Ascending aorta (tissue), 2 donors: ENCODE data around the gene TARS3. TPM values are rescaled to one million over a fixed set of nuclear protein-coding genes. Genes with fewer than 3 reads are reported as not detected.
A peak's percentile ranks its signal among the peaks of the same experiment; 100 is the strongest.

ENCODE experiments used
- DNase-seq, 2 donors: peaks; one replicate each; pipeline ENCODE4 v3.0.0-alpha.2; 2019; ENCODE audit warnings: low spot score in 2 of 2
- H3K27ac ChIP-seq, 2 donors: fragments of 200-600 bp; sonication (generic); one replicate each; pipeline ENCODE4 v1.5.1; 2016 to 2017; ENCODE audit warnings: mild to moderate bottlenecking in 1 of 2
- H3K27me3 ChIP-seq: fragments of 200-600 bp; sonication (generic); one replicate; pipeline ENCODE4 v1.5.1; 2017
- H3K36me3 ChIP-seq, 2 donors: fragments of 200-600 bp; sonication (generic); one replicate each; pipeline ENCODE4 v1.5.1; 2016
- H3K4me1 ChIP-seq, 2 donors: fragments of 200-600 bp; sonication (generic); one replicate each; pipeline ENCODE4 v1.5.1; 2016 to 2017; ENCODE audit warnings: mild to moderate bottlenecking in 1 of 2
- H3K4me3 ChIP-seq, 2 donors: fragments of 200-600 bp; sonication (generic); one replicate each; pipeline ENCODE4 v1.5.1; 2016 to 2017; ENCODE audit warnings: mild to moderate bottlenecking in 1 of 2
- H3K9me3 ChIP-seq, 2 donors: fragments of 200-600 bp; sonication (generic); one replicate each; pipeline ENCODE4 v1.5.1; 2016
- CTCF ChIP-seq, 3 experiments: fragments of 200-600 bp in 2 of 3; fragments of 450-650 bp in 1 of 3; sonication (generic) in 2 of 3; IDR thresholded peaks; one replicate each; pipeline ENCODE4 v1.5.1; 2016 to 2019; ENCODE audit warnings: antibody characterized with exemption in 3 of 3, mild to moderate bottlenecking in 1 of 3, moderate library complexity in 1 of 3
- intact Hi-C: fragments of 100-400 bp; cut with DNase I; formaldehyde crosslinking; loops from one replicate; pipeline ENCODE4 v1.15.1; 2023
- total RNA-seq: library from RNA; depleted of rRNA; stranded (reverse); fragments of >200 nt; gene quantifications from one replicate; pipeline ENCODE4 v1.1.0, GENCODE V29; 2016

The TARS3 gene
- total RNA-seq, 1 donor from 2014 or later, result 39.5 TPM

DNA sequence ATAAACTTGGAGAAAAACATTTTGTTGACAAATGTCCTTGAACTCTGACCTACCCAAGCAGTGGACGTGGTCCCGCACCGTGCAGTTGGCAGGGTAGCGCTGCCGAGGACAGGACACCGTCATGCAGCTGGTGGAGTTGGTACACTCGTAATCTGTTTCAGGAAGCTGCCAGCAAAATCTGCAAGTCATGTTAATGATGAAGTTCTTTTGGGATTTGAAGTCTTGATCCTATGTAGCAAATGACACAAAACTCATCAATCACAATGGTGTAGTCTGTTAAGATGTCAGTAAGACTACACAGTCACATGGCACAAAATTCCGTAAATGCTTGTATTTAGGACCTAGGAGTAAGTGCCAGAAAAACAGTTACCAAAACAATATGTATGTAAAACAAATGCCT lies 77.6 kb downstream of the TARS3 start:
- DNase-seq, result no peak
- peaks cover 0 to 21% of the 10 kb centered on the region in 2 donors for H3K4me1 ChIP-seq
- no peaks in the 10 kb centered on the region for H3K27me3 ChIP-seq
- no peak overlapping the region for H3K4me3 ChIP-seq
- intact Hi-C loops, result loop anchor here (10.0 kb wide), 1 partner anchor 742 kb away; no protein-coding TSS in a partner anchor
- H3K9me3 ChIP-seq, result no peaks in the 10 kb centered on the region
- no peak overlapping the region for H3K27ac ChIP-seq
- no peak for TF ChIP-seq CTCF (IDR thresholded peaks at IDR 0.05)
- H3K36me3 ChIP-seq, result peaks cover 31 to 76% of the 10 kb centered on the region in 2 donors

DNA sequence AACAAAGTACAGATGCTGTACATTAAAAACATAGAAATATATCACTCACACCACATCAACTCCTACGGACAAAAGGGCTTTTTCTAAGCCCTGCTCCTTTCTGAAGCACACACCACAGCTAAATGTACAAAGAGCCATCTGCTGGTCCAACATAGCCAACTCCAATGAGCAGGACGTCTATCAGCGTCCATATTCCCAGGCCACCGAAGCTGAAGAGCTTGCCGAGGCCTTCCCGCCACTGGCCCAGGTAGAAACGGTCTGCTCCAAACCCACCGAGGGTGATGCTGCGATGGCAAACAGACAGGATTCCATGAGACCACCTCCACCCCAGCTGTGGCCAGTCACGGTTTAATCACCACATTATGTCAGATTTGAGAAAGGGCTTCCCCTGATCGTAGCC lies 81.9 kb downstream of the TARS3 start:
- H3K27ac ChIP-seq, result peak overlapping the region; percentile 20 to 30

GRCh38 chr15:101641894-101642293 lies 82.4 kb downstream of the TARS3 start:
- intact Hi-C loops, result loop anchor here (5.0 to 10.0 kb wide), 2 partner anchors 340 to 737 kb away; no protein-coding TSS in a partner anchor
- DNase-seq, result no peak
- no peaks in the 10 kb centered on the region for H3K9me3 ChIP-seq
- no peak overlapping the region for H3K4me3 ChIP-seq
- no peak for TF ChIP-seq CTCF (IDR thresholded peaks at IDR 0.05)
- no peaks in the 10 kb centered on the region for H3K4me1 ChIP-seq
- H3K36me3 ChIP-seq, result peaks cover 40 to 74% of the 10 kb centered on the region in 2 donors
- H3K27me3 ChIP-seq, result no peaks in the 10 kb centered on the region
- peak overlapping the region in 1 of 2 donors; percentile 20 for H3K27ac ChIP-seq

More for the DNA sequence above, 81.9 kb downstream of the TARS3 start:
- Histone ChIP-seq H3K27me3 (no peaks in the 10 kb centered on the region), H3K36me3 (peaks cover 40 to 79% of the 10 kb centered on the region in 2 donors), H3K4me1 (no peaks in the 10 kb centered on the region), H3K4me3 (no peak overlapping the region), H3K9me3 (no peaks in the 10 kb centered on the region)
- intact Hi-C loops, result loop anchor here (5.0 to 10.0 kb wide), 2 partner anchors 340 to 738 kb away; no protein-coding TSS in a partner anchor
- DNase-seq, result no peak
- TF ChIP-seq CTCF (IDR thresholded peaks at IDR 0.05), result no peak

DNA sequence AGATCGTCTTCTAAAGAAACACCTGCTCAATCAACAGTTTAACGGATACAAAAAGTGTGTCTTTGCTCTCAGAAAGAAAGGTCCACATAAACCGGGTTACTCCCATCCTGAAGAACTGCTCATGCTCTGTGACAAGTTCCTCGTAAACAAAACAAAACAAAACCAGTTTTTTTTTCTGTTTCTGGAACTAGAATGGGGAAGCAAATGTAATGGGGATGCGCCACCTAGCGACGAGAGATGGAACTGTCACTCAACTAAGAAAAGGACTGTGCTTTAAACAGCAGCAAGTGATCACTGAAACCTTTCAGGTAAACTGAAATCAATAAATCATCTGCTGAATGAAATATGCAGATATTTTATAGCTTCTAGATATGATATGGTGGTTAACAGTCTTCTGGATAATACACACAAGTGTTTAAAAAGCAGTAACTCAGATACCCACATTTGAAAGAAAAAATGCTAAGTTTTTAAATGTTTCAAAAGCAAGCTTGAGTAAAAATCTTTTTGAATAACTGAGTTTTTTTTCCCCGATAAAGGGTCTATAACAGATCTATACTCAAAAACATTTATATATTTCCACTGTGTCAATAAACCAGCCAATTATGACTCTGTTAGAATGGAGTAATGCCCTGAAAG lies 83.0 kb downstream of the TARS3 start:
- Histone ChIP-seq H3K4me1 (no peaks in the 10 kb centered on the region), H3K27me3 (no peaks in the 10 kb centered on the region), H3K9me3 (no peaks in the 10 kb centered on the region), H3K4me3 (no peak overlapping the region), H3K36me3 (peaks cover 39 to 68% of the 10 kb centered on the region in 2 donors), H3K27ac (no peak overlapping the region)
- DNase-seq, result peak in 1 of 2 donors; percentile 81
- peak; percentile 66 to 93 (median 87) for TF ChIP-seq CTCF (IDR thresholded peaks at IDR 0.05)
- intact Hi-C loops, result loop anchor here (5.0 to 10.0 kb wide), 2 partner anchors 339 to 736 kb away; no protein-coding TSS in a partner anchor

DNA sequence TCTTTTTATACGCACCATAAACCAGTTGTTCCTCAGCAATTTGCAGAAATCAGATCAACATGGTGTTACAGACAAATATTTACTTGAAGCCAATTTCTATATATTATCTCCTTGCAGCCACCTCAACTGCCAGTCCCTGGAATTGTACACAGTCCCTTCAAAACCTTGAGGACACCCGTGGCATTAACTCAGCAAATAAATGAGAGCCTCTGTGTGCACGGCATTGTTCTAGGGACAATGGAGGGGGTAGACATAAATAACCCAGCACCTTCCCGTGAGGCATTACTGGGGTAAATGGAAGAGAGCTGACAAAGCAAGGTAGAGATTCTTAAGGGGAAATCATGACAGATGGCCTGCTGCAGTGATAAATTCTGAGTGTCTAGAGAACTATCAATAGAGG lies 84.6 kb downstream of the TARS3 start:
- Histone ChIP-seq H3K4me3 (no peak overlapping the region), H3K36me3 (peaks cover 25 to 52% of the 10 kb centered on the region in 2 donors), H3K4me1 (no peaks in the 10 kb centered on the region), H3K27me3 (no peaks in the 10 kb centered on the region), H3K27ac (no peak overlapping the region), H3K9me3 (no peaks in the 10 kb centered on the region)
- no peak for DNase-seq
- no peak for TF ChIP-seq CTCF (IDR thresholded peaks at IDR 0.05)
- intact Hi-C loops, result loop anchor here (5.0 to 10.0 kb wide), 2 partner anchors 337 to 735 kb away; no protein-coding TSS in a partner anchor
